ENCODE results near the gene KCNC4. TPM values are rescaled to one million over a fixed set of nuclear protein-coding genes. Genes with fewer than 3 reads are reported as not detected.

Gene KCNC4
- total and polyA plus RNA-seq, 3 donors from 2014 or later = 9.5 to 24.8 (median 21.7) TPM

- DNase-seq = no peak
- Histone ChIP-seq H3K27me3 (no peaks in the 10 kb centered on the region), H3K36me3 (ENCODE audit: low read depth, missing control alignments) (no peaks in the 10 kb centered on the region), H3K9me3 (no peaks in the 10 kb centered on the region), H3K4me1 (no peaks in the 10 kb centered on the region), H3K27ac (no peak overlapping the region), H3K4me3 (no peak overlapping the region)
- WGBS, 2 donors = 90% methylated on average over 10 of the region's 10 CpGs; no CpG with 5 or more reads in 1 of the 2 donors
- intact Hi-C loops (cut with DNase I; ENCODE audit: low total_unique reads) = no loop called here
- TF ChIP-seq CTCF (IDR thresholded peaks at IDR 0.05) (no peak), POLR2A (IDR thresholded peaks at IDR 0.05) (no peak)
These were observed 38.1 kb upstream of the KCNC4 start for GRCh38 chr1:110172001-110172400.

- 66 to 79% methylated on average over 13 of the region's 15 CpGs for WGBS, 2 donors
- Histone ChIP-seq H3K4me3 (no peak overlapping the region), H3K36me3 (ENCODE audit: low read depth, missing control alignments) (no peaks in the 10 kb centered on the region), H3K27ac (no peak overlapping the region), H3K27me3 (no peaks in the 10 kb centered on the region), H3K9me3 (no peaks in the 10 kb centered on the region), H3K4me1 (no peaks in the 10 kb centered on the region)
- no peak for TF ChIP-seq CTCF (IDR thresholded peaks at IDR 0.05)
- no peak for TF ChIP-seq POLR2A (IDR thresholded peaks at IDR 0.05)
- DNase-seq = no peak
- intact Hi-C loops (cut with DNase I; ENCODE audit: low total_unique reads) = no loop called here
These were observed 36.5 kb upstream of the KCNC4 start for GRCh38 chr1:110173466-110174105.

GRCh38 chr1:110174961-110175360, 35.2 kb upstream of the KCNC4 start:
- H3K27ac ChIP-seq = no peak overlapping the region
- TF ChIP-seq POLR2A (IDR thresholded peaks at IDR 0.05) (no peak), CTCF (IDR thresholded peaks at IDR 0.05) (no peak)
- H3K9me3 ChIP-seq = no peaks in the 10 kb centered on the region
- H3K4me1 ChIP-seq = no peaks in the 10 kb centered on the region
- WGBS, 2 donors = 76 to 83% methylated on average over 2 of the region's 2 CpGs
- intact Hi-C loops (cut with DNase I; ENCODE audit: low total_unique reads) = no loop called here
- DNase-seq = no peak
- H3K27me3 ChIP-seq = no peaks in the 10 kb centered on the region
- H3K4me3 ChIP-seq = no peak overlapping the region
- no peaks in the 10 kb centered on the region for H3K36me3 ChIP-seq (ENCODE audit: low read depth, missing control alignments)

GRCh38 chr1:110176299-110176956, 33.7 kb upstream of the KCNC4 start:
- Histone ChIP-seq H3K27ac (no peak overlapping the region), H3K4me3 (no peak overlapping the region), H3K4me1 (no peaks in the 10 kb centered on the region), H3K9me3 (no peaks in the 10 kb centered on the region), H3K27me3 (no peaks in the 10 kb centered on the region), H3K36me3 (ENCODE audit: low read depth, missing control alignments) (no peaks in the 10 kb centered on the region)
- TF ChIP-seq POLR2A (IDR thresholded peaks at IDR 0.05) (no peak), CTCF (IDR thresholded peaks at IDR 0.05) (no peak)
- intact Hi-C loops (cut with DNase I; ENCODE audit: low total_unique reads) = no loop called here
- DNase-seq = peak; percentile 51
- WGBS, 2 donors = 60 to 64% methylated on average over 5 to 9 of the region's 9 CpGs

GRCh38 chr1:110177775-110178174, 32.3 kb upstream of the KCNC4 start:
- TF ChIP-seq CTCF (IDR thresholded peaks at IDR 0.05) (no peak), POLR2A (IDR thresholded peaks at IDR 0.05) (no peak)
- Histone ChIP-seq H3K4me1 (no peaks in the 10 kb centered on the region), H3K9me3 (no peaks in the 10 kb centered on the region), H3K4me3 (no peak overlapping the region), H3K36me3 (ENCODE audit: low read depth, missing control alignments) (no peaks in the 10 kb centered on the region), H3K27me3 (no peaks in the 10 kb centered on the region), H3K27ac (no peak overlapping the region)
- 68 to 71% methylated on average over 4 of the region's 4 CpGs for WGBS, 2 donors
- no peak for DNase-seq
- intact Hi-C loops (cut with DNase I; ENCODE audit: low total_unique reads) = no loop called here

Measured in testis (tissue), 3 donors.